Measurements from ENCODE around the gene CRAMP1.

DNA sequence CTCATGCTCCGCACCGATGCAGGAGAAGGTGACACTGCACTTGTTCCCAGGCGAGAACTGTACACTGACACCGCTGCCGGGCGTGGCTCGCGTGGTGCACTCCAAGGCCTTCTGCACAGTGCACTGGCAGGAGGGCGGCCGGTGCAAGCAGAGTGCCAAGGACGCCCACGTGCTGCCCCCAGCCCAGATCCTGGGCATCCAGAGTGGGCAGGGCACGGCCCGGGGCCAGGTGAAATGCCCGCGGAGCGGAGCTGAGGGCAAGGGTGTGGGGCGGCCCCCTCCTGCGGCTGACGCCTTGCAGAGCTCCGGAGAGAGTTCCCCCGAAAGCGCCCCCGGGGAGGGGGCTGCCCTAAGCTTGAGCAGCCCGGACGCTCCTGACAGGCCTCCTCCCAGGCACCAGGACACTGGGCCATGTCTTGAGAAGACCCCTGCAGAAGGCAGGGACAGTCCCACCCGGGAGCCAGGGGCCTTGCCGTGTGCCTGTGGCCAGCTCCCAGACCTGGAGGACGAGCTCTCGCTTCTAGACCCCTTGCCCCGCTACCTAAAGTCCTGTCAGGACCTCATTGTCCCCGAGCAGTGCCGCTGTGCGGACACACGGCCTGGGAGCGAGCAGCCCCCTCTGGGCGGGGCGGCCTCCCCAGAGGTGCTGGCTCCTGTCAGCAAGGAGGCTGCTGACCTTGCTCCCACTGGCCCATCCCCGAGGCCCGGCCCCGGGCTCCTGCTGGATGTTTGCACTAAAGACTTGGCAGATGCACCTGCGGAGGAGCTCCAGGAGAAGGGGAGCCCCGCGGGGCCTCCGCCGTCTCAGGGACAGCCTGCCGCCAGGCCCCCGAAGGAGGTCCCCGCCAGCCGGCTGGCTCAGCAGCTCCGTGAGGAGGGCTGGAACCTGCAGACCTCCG lies 44.0 kb downstream of the CRAMP1 start:
- TF ChIP-seq CHD1 (IDR thresholded peaks at IDR 0.05; ENCODE audit: low read depth, low read length) = no peak
- TF ChIP-seq, protein P1, sequence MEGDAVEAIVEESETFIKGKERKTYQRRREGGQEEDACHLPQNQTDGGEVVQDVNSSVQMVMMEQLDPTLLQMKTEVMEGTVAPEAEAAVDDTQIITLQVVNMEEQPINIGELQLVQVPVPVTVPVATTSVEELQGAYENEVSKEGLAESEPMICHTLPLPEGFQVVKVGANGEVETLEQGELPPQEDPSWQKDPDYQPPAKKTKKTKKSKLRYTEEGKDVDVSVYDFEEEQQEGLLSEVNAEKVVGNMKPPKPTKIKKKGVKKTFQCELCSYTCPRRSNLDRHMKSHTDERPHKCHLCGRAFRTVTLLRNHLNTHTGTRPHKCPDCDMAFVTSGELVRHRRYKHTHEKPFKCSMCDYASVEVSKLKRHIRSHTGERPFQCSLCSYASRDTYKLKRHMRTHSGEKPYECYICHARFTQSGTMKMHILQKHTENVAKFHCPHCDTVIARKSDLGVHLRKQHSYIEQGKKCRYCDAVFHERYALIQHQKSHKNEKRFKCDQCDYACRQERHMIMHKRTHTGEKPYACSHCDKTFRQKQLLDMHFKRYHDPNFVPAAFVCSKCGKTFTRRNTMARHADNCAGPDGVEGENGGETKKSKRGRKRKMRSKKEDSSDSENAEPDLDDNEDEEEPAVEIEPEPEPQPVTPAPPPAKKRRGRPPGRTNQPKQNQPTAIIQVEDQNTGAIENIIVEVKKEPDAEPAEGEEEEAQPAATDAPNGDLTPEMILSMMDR (IDR thresholded peaks at IDR 0.05; ENCODE audit: control extremely low read depth in 1 of 3, insufficient read depth in 1 of 3, low read depth in 1 of 3, low read length in 3 of 3) = no peak
